GM19372 (cell line): ENCODE results near the gene TMEM232.
"Not testable (repeated sequence)": the region's sequence is repeated elsewhere in the genome, so short reads cannot be mapped to it uniquely, and the experiment has no call there.

Source experiments
- ATAC-seq: cut with Tn5 transposase; IDR thresholded peaks from one replicate; pipeline ENCODE4 v1.9.1; 2021; ENCODE audit warnings: mild to moderate bottlenecking, low read depth, moderate library complexity; ENCODE audit not compliant: unreplicated experiment

The TMEM232 gene

DNA sequence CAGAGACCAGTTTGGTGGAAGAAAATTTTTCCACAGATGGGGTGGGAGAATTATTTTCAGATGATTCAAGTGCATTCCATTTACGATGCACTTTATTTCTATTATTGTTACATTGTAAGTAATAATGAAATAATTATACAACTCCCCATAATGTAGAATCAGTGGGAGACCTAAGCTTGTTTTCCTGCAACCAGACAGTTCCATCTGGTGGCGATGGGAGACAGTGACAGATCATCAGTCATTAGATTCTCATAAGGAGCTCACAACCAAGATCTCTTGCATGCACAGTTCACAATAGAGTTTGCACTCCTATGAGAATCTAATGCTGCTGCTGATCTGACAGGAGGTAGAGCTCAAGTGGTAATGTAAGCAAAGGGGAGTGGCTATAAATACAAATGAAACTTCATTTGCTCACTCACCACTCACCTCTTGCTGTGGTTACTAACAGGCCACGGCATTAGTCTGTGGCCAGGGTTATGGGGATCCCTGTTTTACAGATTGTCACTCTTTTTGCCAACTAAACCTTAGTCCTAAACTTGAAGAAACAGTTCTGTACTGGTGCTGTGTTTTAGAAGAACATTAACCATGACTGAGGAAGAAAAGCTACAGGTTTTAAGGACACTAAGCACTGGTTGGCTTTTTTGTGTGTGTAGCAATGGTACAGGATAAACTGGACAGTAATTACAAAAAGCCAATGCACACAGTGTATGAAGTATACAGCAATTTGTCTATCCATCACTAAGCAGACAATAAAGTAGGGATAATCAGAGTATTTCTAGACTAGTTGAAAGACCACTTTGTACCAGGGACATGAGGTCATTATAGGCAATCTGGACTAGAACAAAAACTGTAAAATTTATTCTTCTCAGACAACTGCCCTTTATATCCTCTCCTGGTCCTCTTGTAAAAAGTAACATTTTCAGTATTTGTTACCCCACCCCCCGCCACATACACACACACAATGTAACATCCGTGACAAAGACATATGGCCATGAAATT is 9.9 kb downstream of the TMEM232 start:
- ATAC-seq: peak; percentile 99

- ATAC-seq: no peak
Measured at GRCh38 chr5:110707260-110707844, 19.1 kb downstream of the TMEM232 start.

DNA sequence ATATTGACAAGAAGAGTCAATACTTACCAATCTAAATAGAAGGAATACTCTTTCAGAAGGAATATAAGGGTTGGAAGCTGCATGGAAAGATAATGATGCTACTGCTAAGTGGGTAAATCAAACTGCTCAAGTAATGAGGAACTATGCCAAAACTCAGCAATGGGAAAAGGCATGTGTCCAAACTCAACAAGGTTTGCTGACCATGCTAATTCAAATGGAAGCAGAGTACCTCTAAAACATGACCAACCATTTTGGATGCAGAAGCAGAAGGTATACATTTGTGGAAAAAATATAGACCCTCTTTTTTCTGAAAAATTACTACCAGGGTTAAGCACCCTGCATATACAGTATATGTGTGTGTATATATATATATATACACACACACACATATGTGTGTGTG is 21.1 kb downstream of the TMEM232 start:
- no peak for ATAC-seq

- no peak for ATAC-seq
Measured at GRCh38 chr5:110703481-110703880, 23.0 kb downstream of the TMEM232 start.

GRCh38 chr5:110702704-110703103 is 23.8 kb downstream of the TMEM232 start:
- ATAC-seq: no peak

- no peak for ATAC-seq
Measured at GRCh38 chr5:110702300-110702699, 24.2 kb downstream of the TMEM232 start.

DNA sequence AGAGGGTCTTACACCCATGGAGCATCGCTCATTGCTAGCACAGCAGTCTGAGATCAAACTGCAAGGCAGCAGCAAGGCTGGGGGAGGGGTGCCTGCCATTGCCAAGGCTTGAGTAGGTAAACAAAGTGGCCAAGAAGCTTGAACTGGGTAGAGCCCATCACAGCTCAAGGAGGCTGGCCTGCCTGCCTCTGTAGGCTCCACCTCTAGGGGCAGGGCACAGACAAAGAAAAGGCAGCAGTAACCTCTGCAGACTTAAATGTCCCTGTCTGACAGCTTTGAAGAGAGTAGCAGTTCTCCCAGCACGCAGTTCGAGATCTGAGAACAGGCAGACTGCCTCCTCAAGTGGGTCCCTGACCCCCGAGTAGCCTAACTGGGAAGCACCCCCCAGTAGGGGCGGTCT is 33.8 kb downstream of the TMEM232 start:
- not testable (repeated sequence) for ATAC-seq

- ATAC-seq: not testable (repeated sequence)
Measured at GRCh38 chr5:110690587-110690986, 35.9 kb downstream of the TMEM232 start.

GRCh38 chr5:110687485-110687884 is 39.0 kb downstream of the TMEM232 start:
- no peak for ATAC-seq

DNA sequence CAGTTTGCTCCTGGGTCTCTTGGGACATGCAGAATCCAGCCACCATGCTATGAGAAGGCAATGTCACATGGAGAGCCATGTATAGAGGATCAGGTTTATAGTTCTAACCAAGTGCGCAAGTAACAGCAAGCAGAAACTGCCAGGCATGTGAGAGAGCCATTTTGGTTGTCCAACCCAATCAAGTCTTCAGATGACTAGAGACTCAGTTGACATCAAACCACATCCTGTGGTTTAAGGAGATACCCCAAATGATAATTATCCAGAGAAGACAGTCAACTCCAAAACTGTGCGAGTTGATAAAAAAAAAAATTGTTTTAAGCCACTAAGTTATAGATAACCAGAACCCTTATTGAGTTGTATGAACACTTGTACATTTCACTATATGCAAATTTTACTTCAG is 40.2 kb downstream of the TMEM232 start:
- ATAC-seq: no peak

DNA sequence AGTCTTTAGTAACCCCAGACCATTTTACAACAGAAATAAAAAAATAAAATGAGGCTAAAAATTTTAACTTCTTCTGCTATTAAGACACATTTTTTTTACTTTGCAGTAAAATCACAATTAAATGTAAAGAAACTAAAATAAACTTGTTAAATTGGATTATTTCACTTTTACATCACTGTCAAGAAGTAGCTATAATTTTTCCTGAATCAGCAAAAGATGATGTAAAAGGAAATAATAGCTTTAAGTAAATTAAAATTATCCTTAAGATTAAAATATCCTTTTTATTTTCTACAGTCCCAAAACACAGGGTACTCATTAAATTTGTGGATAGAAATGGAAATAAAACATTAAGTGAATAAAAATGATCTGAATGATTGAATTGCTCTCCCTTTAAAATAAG is 44.5 kb downstream of the TMEM232 start:
- no peak for ATAC-seq

- no peak for ATAC-seq
Measured at GRCh38 chr5:110681109-110681508, 45.4 kb downstream of the TMEM232 start.

- not testable (repeated sequence) for ATAC-seq
Measured at GRCh38 chr5:110676554-110676953, 49.9 kb downstream of the TMEM232 start.

- ATAC-seq: no peak
Measured at GRCh38 chr5:110665184-110665726, 61.2 kb downstream of the TMEM232 start.

- ATAC-seq: peak; percentile 88
Measured at GRCh38 chr5:110663525-110663924, 62.9 kb downstream of the TMEM232 start.

GRCh38 chr5:110658006-110658405 is 68.5 kb downstream of the TMEM232 start:
- no peak for ATAC-seq

- no peak for ATAC-seq
Measured at GRCh38 chr5:110653231-110653970, 73.1 kb downstream of the TMEM232 start.

GRCh38 chr5:110651507-110651906 is 75.0 kb downstream of the TMEM232 start:
- ATAC-seq: no peak

DNA sequence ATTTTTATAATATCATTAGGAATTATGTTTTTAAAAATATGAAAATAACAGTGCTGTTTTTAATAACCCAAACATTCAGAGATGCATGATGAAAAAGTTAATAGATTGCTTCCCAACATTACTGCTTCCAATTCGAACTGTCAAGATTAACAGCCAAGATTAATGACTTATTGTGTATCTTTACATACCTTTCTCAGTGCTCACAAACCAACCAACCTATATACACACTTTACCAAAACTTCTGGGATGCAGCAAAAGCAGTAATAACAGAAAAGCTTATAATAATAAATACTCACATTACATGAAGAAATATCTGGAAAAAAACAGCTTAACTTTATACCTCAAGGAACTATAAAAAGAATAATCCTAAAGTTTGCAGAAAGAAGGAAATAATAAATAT is 82.1 kb downstream of the TMEM232 start:
- ATAC-seq: no peak

- ATAC-seq: no peak
Measured at GRCh38 chr5:110638970-110639902, 87.2 kb downstream of the TMEM232 start.
